Spinal cord (tissue), 10 donors: ENCODE results near the gene HIF1AN. TPM values are rescaled to one million over a fixed set of nuclear protein-coding genes. Genes with fewer than 3 reads are reported as not detected.

Source experiments
- DNase-seq, 6 donors: peaks; one replicate each; pipeline versions ENCODE4 v3.0.0 to v3.0.0-alpha.2; 2013 to 2015; ENCODE audit warnings: low spot score in 6 of 6, low read depth in 4 of 6
- H3K27ac ChIP-seq: one replicate; pipeline ENCODE4 v1.5.1; 2013; ENCODE audit warnings: low read depth, low read length, control low read depth
- H3K27me3 ChIP-seq: one replicate; pipeline ENCODE4 v1.6.1; 2013; ENCODE audit warnings: low read length; ENCODE audit not compliant: control insufficient read depth, insufficient read depth
- H3K36me3 ChIP-seq: one replicate; pipeline ENCODE4 v1.6.1; 2013; ENCODE audit warnings: low read length; ENCODE audit not compliant: control insufficient read depth, insufficient read depth
- H3K4me1 ChIP-seq: one replicate; pipeline ENCODE4 v1.6.1; 2013; ENCODE audit warnings: low read length; ENCODE audit not compliant: control insufficient read depth, insufficient read depth
- H3K4me3 ChIP-seq: one replicate; pipeline ENCODE4 v1.5.1; 2013; ENCODE audit warnings: low read depth, low read length, control low read depth
- H3K9me3 ChIP-seq: one replicate; pipeline ENCODE4 v1.6.1; 2013; ENCODE audit warnings: low read length; ENCODE audit not compliant: control insufficient read depth, insufficient read depth
- WGBS: methylation state at CpG from one replicate; pipeline ENCODE4 v1.1.5; 2013; ENCODE audit warnings: missing lambda C conversion rate; ENCODE audit not compliant: insufficient coverage; 5-methylcytosine and 5-hydroxymethylcytosine counted together
- polyA plus RNA-seq, 2 donors: library from polyadenylated mRNA; unstranded; fragments of 120-200 nt; gene quantifications; one replicate each; pipeline ENCODE4 v1.2.1, GENCODE V29; 2013; ENCODE audit not compliant: insufficient read length in 2 of 2
- total RNA-seq, 2 donors: library from RNA; depleted of rRNA in 1 of 2; stranded (reverse); fragments of 120-200 nt in 1 of 2; fragments of >200 nt in 1 of 2; gene quantifications; one replicate each; pipeline versions ENCODE4 v1.2.3 to v1.2.4, GENCODE V29; 2013 to 2014
- donor health status: healthy.

Gene HIF1AN
- total and polyA plus RNA-seq, 4 donors = 12.0 to 32.9 (median 22.8) TPM

GRCh38 chr10:100607439-100607838 is 71.7 kb downstream of the HIF1AN start:
- DNase-seq = no peak
- no CpG with 5 or more reads among the region's 1 CpG for WGBS

More at GRCh38 chr10:100607439-100607838, 71.7 kb downstream of the HIF1AN start:
- Histone ChIP-seq H3K4me3 (no peak overlapping the region), H3K9me3 (peaks cover 2% of the 10 kb centered on the region), H3K27me3 (no peaks in the 10 kb centered on the region), H3K27ac (no peak overlapping the region), H3K36me3 (no peaks in the 10 kb centered on the region), H3K4me1 (no peaks in the 10 kb centered on the region)

Other genes with a start within 250 kb of the HIF1AN start
- gene BLOC1S2, start 249.3 kb upstream of the HIF1AN start, total RNA-seq = 10 to 100 TPM; 46.8 to 80.4 TPM
- 10 to 100 TPM; 83.8 to 96.2 TPM for gene BLOC1S2, start 249.3 kb upstream of the HIF1AN start, polyA plus RNA-seq
- under 1 TPM; 0.33 to 0.59 TPM for gene PKD2L1, start 205.7 kb upstream of the HIF1AN start, total RNA-seq
- under 1 TPM; 0.41 to 0.81 TPM for gene PKD2L1, start 205.7 kb upstream of the HIF1AN start, polyA plus RNA-seq
- gene SCD, start 188.7 kb upstream of the HIF1AN start, total RNA-seq = 100 to 1,000 TPM; 172 to 322 TPM
- gene SCD, start 188.7 kb upstream of the HIF1AN start, polyA plus RNA-seq = 100 to 1,000 TPM; 392 to 662 TPM
- under 1 TPM; 0.06 to 0.10 TPM for gene WNT8B, start 72.9 kb upstream of the HIF1AN start, total RNA-seq
- under 1 TPM; 0.32 to 0.44 TPM for gene WNT8B, start 72.9 kb upstream of the HIF1AN start, polyA plus RNA-seq
- 10 to 100 TPM in 1 of 2 donors, 1 to 10 TPM in 1; 6.4 to 11.4 TPM for gene SEC31B, start 16.1 kb upstream of the HIF1AN start, total RNA-seq
- 10 to 100 TPM; 23.1 to 38.4 TPM for gene SEC31B, start 16.1 kb upstream of the HIF1AN start, polyA plus RNA-seq
- gene NDUFB8, start 6.1 kb upstream of the HIF1AN start, total RNA-seq = 100 to 1,000 TPM; 166 to 273 TPM
- gene NDUFB8, start 6.1 kb upstream of the HIF1AN start, polyA plus RNA-seq = 100 to 1,000 TPM; 264 to 271 TPM
- 10 to 100 TPM in 1 of 2 donors, 1 to 10 TPM in 1; 1.9 to 13.6 TPM for gene PAX2, start 209.6 kb downstream of the HIF1AN start, total RNA-seq
- 10 to 100 TPM; 45.0 to 54.8 TPM for gene PAX2, start 209.6 kb downstream of the HIF1AN start, polyA plus RNA-seq